ENCODE measurements around the gene COX6B2.
A peak's percentile ranks its signal among the peaks of the same experiment; 100 is the strongest.

COX6B2 gene

DNA sequence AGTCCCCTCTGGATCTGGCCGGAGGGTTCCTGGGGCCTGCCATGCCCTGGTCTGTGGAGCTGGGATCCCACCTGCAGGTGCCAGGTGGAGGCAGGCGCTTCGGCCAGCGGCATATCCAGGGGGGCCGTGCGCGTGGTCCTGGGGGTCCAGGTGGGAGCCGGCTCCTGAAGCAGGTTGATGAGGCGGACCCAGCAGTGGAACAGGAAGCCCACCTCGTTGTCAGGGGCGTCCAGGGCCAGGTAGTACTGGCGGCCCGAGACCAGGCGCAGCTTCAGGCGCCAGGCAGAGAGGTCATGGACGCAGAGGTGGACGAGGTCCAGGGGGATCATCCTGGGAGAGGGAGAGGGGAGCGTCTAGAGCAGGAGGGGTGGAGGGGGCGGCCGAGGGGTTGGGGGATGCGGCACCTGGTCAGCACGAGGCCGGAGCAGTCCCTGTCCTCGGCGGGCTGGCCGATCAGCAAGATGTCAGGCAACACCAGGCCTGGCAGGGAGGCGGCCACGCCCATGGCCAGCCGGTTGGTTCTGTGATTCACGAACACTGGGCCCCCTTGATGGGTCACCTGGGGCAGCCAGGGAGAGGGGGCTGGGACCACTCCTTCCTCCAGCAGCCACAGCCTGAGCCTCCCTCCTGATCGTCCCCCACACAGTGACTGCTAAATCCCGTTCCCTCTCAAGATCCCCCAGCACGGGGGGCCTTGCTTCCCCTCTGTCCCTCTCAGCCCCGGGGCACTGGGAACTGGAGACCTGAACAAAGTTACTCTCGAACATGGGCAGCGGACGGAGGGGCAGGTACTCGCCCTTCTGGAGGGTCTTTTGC is 7.9 kb upstream of the COX6B2 start:
- no peak for DNase-seq (ENCODE audit: low spot score)

DNA sequence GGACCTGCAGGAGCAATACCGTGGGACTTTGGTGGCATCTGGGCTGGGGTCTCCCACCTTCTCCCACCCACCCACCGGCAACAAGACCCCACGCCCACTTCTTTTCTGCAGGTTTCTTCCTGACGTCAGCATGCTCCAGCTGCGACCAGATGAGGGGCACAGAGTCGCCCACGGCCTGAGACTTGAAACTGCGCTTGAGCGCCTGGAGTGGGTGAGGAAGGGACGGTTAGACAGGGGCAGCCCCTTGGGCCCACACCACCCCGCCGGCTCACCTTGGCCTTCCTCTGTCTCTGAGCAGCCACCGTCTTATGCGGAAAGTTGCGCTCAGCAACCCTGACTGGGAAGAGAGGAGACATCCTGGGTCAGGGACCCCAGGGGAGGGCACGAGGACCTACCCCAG is 6.4 kb upstream of the COX6B2 start:
- no peak for DNase-seq (ENCODE audit: low spot score)

DNA sequence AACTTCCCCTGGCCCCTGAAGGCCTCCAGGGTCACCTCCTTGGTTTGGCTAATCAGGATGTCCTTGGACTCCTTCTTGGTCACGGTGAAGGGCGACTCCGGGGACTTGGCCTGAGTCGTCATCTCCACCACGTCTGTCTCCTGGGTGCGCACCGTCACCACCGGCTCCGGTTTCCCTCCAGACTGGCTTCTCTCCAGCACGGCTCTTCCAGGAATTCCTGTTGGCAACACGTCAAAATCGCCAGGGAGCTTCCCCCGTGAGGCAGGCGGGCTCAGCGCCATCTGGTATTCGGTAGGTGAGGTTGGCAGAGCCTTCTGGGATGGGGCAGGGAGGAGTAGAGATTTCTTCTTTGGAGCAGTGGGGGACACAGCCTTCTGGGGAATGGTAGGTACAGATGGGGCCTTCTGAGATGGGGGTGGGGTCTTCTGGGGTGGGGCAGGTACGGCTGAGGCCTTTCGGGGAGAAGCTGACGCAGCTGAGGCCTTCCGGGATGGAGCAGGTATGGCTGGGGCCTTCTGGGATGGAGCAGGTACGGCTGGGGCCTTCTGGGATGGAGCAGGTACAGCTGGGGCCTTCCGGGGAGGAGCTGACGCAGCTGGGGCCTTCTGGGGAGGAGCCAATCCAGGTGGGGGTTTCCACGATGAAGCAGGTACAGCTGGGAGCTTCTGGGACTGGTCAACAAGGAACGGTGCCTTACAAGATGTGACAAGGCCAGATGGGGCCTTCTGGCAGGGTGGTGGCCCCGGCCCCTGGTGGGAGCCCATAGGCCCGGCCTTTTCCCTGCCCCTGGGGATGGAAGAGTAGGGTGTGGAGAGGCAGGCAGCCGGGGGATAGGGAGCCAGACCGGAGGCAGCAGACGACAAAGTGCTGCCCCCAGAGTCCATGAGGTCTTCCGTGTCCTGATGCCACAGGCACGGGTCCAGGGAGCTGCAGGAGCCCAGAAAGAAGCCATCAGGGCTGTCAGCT is 4.7 kb upstream of the COX6B2 start:
- DNase-seq (ENCODE audit: low spot score): no peak

DNA sequence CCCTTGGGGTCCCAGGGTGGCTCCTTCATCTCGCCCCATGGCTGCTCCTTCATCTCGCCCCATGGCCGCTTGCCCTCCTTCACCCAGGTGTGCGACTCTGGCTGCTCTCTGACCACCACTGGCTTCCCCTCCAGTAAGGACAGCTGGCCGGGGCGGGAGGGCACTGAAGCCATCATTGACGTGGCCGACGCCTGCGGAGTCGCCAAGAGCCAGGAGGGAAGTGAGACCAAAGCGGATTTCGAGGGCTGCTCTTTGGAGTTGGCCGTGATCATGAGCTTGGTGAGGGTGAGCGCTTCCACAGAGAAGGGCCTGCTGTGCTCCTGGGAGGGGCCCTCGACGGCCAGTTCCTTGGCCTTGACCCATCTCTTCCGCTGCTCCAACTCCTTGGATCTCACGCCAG is 4.0 kb upstream of the COX6B2 start:
- DNase-seq (ENCODE audit: low spot score): no peak

DNA sequence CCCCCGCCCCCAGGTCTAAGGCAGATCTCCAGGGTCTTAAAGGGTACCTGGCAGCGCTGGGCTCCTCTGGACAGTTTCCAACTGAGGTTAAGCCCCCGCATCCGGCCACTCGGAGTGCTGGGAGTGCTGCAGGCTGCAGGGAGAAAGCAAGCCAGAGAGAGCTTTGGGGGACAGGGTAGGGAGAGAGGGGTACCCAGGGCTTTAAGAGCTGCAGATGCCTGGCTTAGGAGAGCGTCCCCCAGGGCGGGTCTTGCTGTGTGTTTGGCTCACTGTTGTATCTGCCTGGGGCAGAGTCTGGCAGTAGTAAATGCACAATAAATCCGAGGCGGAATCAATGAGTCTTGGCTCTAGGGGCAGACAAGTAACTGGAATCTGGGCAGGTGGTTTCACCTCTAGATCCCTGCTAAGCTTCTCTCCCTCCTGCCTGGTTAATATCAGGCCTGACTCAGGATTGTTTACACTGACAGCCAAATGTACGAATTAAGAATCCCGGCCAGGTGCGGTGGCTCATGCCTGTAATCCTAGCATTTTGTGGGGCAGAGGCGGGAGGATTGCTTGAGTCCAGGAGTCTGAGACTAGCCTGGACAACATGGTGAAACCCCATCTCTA is 798 bp upstream of the COX6B2 start:
- no peak for DNase-seq (ENCODE audit: low spot score)

DNA sequence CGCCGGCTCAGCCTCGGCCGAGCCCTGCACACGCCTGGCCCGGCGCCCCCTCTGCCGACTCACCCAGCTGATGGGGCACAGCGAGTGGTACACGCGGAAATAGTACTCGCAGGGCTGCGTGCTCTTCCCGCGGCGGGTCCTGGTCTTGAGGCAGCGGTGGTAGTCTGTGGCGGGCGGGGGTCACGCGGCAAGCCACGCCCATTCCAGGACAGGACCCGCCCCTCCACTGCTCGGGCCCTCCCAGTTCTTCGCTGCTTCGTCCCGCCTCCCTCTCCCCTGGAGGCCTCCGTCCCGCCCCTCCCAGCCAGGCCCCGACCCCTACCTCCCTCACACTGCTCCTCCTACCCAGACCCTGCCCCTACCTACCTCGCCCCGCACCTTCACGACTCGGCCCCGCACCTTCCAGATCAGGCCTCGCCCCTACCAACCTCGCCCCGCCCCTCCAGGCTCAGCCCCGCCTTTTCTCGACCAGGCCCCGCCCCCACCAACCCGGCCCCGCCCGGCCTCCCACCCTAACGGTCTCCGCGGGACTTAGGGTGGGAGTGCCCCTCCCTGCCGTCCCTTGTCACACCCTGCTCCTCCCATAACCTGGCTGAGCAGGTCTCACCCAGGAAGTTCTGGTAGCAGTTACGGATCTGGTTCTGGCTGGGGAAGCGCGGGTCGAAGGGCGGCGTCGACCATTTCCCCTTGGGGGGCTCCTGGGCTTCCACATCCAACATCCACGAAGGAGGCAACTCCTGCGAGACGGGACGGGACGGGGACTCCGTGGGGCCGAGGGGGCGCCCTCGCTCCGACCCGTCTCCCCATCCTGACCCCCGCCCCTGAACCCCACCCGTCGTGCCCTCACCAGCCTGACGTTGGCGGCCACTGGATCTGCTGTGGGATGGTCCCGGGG is 469 bp downstream of the COX6B2 start:
- peak; percentile 91 for DNase-seq (ENCODE audit: low spot score)

DNA sequence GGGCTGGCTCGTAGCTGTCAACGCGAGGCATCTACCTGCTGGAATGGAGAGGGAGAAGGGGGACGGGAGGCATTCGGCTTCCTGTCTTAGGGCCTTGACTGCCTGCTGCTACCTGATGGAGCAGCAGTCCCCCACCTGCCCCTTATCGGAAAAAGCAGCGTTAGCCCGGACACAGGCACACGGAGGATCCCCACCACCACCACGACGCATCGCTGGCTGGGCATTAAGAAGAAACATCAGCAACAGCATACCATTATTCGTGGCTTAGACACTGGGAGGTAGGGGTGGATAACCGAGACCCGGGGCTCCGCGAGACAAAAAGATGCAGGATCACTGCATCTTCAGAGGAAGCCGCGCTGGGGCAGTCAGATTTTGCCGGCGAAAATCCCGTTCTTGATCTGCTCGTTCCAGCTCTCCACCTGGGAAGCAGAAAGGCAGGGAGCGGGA is 1.1 kb downstream of the COX6B2 start:
- no peak for DNase-seq (ENCODE audit: low spot score)

DNA sequence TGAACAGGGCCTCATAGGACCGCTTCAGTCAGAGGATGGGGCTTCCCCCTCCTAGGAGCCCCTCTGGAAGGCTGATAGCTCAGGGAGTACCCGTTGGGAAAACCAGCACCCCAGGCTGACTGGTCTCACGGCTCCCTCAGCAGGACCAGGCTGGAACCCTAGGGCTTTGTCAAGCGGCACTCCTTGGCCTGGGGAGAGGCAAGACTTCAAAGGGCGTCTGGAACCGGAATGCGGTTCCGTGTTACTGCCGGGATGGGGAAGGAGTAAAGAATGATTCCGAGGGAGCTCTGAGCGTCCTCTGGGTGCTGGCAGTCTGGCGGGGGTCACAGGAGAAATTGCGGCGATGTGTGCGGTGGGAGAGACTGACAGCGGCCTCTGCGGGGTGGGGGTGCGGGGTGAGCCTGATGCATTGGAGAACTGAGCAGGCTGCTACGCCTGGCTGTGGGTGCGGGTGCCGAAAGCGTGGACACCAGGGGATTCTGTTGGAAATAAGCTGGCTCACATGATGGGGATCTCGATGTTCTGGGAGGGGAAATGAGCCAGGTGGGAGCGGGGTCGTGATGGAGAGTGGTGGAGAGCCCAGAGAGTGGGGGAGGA is 1.9 kb downstream of the COX6B2 start:
- no peak for DNase-seq (ENCODE audit: low spot score)

DNA sequence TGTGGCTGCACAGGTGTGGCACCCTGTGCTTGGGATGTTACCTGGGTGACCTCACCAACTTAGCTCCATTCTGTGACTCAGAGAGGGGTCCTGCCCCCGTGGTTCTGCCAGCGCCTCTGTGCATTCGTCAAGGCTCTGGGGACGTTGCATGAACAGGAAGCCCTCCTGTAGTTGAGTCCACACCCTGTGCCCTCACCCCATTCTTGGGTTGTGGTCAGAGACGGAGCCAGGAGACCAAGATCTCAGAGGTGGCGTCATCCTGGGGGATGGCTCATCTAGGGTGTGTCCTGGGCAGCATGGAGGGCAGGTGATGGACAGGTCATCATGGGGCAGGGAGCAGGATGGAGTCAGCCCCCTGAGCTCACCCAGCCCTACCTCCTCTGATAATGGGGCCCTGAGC is 2.5 kb downstream of the COX6B2 start:
- no peak for DNase-seq (ENCODE audit: low spot score)

DNA sequence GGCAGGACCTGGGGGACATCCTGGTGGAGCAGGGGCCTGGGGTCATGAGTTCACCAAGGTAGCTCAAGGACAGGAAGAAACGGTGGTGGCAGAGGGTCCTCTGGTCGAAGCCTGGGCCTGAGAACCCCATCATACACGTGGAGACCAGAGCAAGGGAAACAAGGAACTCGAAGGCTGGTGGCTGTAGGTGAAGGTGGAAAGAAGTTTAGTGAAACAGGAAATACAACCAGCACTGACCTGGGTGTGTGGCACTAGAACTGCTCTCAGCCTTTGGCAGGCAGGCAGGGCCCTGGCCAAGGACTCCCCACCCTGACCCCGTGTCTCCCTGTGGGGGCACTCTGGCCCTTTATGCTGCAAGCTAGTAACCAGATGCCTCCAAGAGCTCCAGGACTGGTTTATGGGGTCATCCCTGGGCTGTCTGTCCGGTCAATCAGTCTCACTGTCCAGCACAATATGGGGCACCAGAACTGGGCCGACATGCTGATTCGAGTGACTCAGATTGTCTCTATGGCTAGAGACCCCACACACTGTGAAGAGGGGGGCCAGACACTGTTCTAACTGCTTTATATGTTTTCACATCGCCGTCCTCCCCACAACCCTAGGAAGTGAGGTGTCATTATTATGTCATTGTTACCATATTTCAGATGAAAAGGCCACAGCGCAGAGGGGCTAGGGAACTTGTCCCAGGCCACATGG is 3.8 kb downstream of the COX6B2 start:
- DNase-seq (ENCODE audit: low spot score): no peak

DNA sequence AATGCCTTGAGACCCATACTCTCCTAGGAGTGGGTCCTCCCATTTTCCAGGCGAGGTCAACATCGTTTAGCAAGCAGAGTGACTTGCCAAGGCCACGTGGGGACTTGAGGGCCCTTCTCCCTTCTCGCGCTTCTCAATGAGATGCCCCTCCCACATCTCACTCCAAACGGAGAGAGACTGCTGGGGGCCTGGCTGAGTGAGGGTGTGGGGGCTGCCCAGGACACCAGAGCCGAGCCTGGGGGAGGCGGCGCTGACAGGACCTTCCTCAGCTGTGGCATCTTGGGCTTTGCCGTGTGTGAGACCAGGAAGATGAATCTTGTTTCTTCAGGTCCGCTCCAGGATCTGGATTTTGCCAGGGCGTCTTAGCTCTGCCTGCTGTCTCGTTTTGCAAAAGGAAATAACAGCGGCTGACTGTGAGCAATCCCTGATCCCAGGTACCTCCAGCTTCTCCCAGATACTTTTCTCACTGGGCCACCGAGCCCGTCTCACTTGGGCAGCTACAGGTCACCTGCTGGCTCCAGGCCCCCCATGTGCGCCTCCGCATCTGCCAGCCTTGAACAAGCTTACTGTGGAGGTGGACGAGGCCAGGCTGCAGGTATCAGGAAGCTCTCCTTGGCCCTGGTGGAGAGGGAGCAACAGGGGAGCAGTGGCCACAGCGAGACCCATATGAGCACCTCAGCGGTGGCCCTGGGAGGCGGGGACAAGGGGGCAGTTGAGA is 6.0 kb downstream of the COX6B2 start:
- DNase-seq (ENCODE audit: low spot score): no peak

DNA sequence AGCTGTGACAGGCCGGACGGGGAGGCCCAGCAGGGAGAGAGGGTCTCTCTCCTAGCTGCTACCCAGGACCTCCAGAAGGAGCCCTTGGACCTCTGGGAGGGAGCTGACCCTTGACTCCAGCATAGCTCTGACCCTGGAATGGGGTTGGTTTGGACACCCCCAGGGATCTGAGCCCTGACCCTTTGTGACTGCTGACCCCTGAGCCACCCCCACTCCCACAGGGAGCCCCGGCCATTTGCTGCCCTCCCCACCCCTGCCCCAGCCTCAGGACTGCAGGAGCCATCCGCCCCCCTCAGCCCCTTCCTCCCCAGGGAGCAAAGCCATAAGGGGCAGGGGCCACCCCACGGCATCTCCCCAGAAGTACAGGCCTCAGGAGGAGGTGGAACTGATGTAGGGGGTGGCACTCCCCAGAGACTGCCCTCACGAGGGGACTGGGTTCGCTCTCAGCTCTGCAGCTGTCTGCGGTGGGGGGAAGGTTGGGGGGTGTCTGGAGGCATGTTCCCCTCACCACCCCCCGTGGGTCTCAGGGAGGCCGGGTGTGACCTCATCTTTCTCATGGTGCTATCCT is 7.0 kb downstream of the COX6B2 start:
- DNase-seq (ENCODE audit: low spot score): no peak

DNA sequence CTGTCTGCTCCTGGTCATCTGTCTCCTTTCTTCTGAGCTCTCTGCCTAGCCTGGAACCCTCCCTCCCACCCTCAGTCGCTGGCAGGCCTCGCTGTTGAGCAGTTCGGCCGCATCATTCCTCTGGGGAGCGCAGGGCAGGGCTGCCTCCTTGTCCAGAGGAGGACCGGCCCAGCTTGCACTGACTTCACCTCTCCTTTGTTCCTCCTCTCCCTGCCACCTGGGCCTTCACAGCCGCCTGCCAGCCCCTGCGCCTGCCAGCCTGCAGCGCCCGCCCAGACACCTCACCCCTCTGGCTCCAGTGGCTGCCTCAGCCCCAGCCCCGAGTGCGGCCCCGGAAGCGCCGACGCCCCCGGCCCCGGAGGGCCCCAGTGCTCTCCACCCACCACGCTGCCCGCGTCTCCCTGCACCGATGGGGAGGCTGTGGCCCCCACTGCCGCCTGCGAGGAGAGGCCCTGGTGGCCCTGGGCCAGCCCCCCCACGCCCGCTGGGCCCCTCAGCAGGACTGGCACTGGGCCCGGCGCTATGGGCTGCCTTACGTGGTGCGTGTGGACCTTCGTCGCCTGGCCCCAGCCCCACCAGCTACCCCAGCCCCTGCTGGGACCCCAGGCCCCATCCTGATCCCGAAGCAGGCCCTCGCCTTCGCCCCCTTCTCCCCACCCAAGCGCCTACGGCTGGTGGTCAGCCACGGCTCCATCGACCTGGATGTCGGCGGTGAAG is 7.6 kb downstream of the COX6B2 start:
- no peak for DNase-seq (ENCODE audit: low spot score)

DNA sequence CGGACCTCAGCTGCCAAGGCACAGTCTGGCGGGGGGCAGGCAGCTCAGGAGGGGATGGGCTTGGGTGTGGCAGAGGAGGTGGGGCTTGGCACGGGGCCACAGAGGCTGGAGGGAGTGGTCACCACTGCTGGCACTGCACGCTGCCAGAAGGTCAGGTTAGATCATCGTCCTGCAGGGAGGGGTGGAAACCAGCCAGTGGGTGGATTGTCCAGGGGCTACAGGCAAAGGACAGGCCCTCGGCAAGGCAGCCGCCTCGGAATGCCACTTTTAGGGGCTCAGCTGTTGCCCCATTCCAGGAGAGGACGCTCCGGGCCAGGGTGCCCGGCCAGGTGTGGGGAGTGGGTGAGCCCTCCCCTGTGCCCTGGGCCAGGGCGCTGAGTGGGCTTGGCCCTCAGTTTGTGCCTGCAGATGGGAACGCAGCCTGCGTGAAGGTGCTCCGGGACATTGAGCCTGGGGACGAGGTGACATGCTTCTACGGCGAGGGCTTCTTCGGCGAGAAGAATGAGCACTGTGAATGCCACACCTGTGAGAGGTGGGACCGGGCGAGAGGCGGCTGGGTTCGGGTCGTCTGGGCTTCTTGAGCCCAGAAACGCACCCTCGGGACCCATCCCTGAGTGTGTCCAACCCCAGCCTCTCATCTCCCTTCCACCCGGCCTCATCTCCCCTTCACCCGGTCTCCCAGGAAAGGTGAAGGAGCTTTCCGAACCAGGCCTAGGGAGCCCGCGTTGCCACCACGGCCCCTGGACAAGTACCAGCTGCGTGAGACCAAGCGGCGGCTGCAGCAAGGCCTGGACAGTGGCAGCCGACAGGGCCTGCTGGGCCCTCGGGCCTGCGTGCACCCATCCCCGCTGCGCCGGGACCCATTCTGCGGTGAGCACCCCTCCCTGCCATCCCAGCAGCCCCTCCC is 8.4 kb downstream of the COX6B2 start:
- DNase-seq (ENCODE audit: low spot score): no peak

DNA sequence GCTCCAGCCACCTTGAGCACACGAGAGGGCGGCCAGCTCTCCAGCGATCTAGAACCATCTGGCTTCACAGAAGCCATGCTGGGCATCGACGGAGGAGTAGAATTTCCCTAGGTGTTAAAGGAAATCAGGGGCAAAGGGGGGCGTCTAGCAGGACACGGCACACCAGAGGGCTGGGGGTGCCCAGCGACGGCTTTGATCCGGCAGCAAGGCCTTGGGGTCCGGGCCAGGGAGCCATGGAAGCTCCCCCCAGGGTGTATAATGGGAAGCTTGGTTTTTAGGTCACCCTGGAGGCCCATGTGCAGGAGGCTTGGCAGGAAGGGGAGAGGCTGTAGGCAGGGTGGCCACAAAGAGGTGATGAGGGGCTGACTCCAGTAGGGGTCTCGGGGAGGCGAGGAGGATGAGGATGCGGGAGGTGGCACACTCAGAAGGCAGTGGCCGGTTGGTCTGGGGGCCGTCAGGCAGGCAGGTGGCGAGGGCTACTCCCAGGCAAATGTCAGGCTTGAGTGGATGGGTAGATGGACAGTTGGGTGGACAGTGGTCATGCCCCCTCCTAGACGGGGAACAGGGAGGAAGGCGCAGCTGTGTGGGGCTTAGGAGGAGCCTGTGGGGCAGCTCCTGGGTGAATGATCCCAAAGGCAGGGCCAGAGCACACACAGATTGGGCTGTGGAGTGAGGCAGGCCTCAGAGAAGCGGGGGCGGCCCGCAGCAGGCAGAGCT is 9.3 kb downstream of the COX6B2 start:
- no peak for DNase-seq (ENCODE audit: low spot score)

DNA sequence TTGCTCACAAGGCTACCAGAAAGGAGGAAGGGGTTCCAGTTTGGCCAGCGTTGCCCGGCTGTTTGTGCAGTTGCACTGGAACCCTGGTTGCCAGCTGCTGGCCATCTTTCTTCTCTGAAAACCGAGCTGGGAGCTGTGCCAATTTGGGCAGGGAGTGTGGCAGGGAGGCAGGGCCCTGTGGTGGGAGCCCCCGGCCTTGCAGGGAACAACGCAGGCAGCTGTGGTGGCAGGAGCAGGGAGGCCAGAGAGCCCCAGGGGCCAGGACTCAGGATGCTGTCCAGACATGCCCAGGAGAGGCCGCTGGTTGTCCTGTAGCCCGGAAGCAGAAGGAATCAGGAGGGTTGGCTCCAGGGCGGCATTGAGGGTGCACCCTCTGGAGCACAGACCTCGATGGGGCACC is 10.1 kb downstream of the COX6B2 start:
- DNase-seq (ENCODE audit: low spot score): no peak
